ENCODE results near the gene LRRFIP1. TPM values are rescaled to one million over a fixed set of nuclear protein-coding genes. Genes with fewer than 3 reads are reported as not detected.

LRRFIP1 gene
- total and polyA plus RNA-seq, 2 donors (not counting 1 experiment from before 2014, with no cell fraction given) = 42.0 to 139 TPM

GRCh38 chr2:237639052-237639835 lies 11.9 kb downstream of the LRRFIP1 start:
- intact Hi-C loops (cut with micrococcal nuclease) = no loop called here
- peaks cover 0 to 3% (median 0%) of the 10 kb centered on the region in 3 donors for H3K9me3 ChIP-seq (ENCODE audit: control extremely low read depth in 1 of 3, control insufficient read depth in 2 of 3, insufficient read depth in 1 of 3, low read length in 2 of 3)
- Mint-ChIP-seq H3K27ac (no peak overlapping the region), H3K9me3 (ENCODE audit: insufficient read depth) (peaks cover 7% of the 10 kb centered on the region), H3K4me3 (no peak overlapping the region), H3K4me1 (no peaks in the 10 kb centered on the region), H3K27me3 (peaks cover 30% of the 10 kb centered on the region)
- no peaks in the 10 kb centered on the region for H3K36me3 ChIP-seq (replicated peaks in 1 of 2; ENCODE audit: control extremely low read depth in 1 of 2, control insufficient read depth in 1 of 2, extremely low read depth in 1 of 2, insufficient read depth in 2 of 2, low read length in 1 of 2)
- H3K79me2 ChIP-seq (ENCODE audit: control insufficient read depth, insufficient read depth, low read length) = no peaks in the 10 kb centered on the region
- H3K4me1 ChIP-seq (ENCODE audit: control insufficient read depth in 2 of 2, insufficient read depth in 2 of 2, low read length in 2 of 2) = no peaks in the 10 kb centered on the region
- H3K4me3 ChIP-seq (ENCODE audit: control extremely low read depth in 1 of 5, extremely low read depth in 1 of 5, insufficient read depth in 1 of 5, low read depth in 2 of 5, low read length in 4 of 5) = no peak overlapping the region
- no peak overlapping the region for H3K27ac ChIP-seq (ENCODE audit: low read length in 2 of 2)
- ATAC-seq (ENCODE audit: low read depth) (no peak), DNase-seq (no peak)
- WGBS (ENCODE audit: insufficient coverage) = 49% methylated on average over 8 of the region's 11 CpGs
- POLR2A ChIA-PET = no interaction called here
- no peaks in the 10 kb centered on the region for H4K20me1 ChIP-seq (ENCODE audit: control insufficient read depth, insufficient read depth, low read length, poor library complexity, severe bottlenecking)
- H3K4me2 ChIP-seq (replicated peaks; ENCODE audit: low read depth, low read length, poor library complexity, severe bottlenecking) = no peak overlapping the region
- CTCF ChIA-PET = interaction anchor here (1.2 to 1.3 kb wide), 2 partner anchors 11 to 106 kb away, joined by 3 to 4 read pairs; no protein-coding TSS in a partner anchor
- H2AFZ ChIP-seq (ENCODE audit: insufficient read depth, low read depth, low read length, poor library complexity, severe bottlenecking) = no peak overlapping the region
- no peak overlapping the region for H3K9ac ChIP-seq (ENCODE audit: low read length)
- peaks cover 0 to 4% (median 1%) of the 10 kb centered on the region in 4 experiments for H3K27me3 ChIP-seq (replicated peaks in 1 of 4; ENCODE audit: control extremely low read depth in 1 of 4, control insufficient read depth in 3 of 4, insufficient read depth in 4 of 4, low read length in 3 of 4)
- TF ChIP-seq, protein P1, sequence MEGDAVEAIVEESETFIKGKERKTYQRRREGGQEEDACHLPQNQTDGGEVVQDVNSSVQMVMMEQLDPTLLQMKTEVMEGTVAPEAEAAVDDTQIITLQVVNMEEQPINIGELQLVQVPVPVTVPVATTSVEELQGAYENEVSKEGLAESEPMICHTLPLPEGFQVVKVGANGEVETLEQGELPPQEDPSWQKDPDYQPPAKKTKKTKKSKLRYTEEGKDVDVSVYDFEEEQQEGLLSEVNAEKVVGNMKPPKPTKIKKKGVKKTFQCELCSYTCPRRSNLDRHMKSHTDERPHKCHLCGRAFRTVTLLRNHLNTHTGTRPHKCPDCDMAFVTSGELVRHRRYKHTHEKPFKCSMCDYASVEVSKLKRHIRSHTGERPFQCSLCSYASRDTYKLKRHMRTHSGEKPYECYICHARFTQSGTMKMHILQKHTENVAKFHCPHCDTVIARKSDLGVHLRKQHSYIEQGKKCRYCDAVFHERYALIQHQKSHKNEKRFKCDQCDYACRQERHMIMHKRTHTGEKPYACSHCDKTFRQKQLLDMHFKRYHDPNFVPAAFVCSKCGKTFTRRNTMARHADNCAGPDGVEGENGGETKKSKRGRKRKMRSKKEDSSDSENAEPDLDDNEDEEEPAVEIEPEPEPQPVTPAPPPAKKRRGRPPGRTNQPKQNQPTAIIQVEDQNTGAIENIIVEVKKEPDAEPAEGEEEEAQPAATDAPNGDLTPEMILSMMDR (IDR thresholded peaks at IDR 0.05) = no peak
- TF ChIP-seq EZH2 (IDR thresholded peaks at IDR 0.05; ENCODE audit: borderline replicate concordance, insufficient read depth, low read depth, low read length, poor library complexity, severe bottlenecking) = no peak

DNA sequence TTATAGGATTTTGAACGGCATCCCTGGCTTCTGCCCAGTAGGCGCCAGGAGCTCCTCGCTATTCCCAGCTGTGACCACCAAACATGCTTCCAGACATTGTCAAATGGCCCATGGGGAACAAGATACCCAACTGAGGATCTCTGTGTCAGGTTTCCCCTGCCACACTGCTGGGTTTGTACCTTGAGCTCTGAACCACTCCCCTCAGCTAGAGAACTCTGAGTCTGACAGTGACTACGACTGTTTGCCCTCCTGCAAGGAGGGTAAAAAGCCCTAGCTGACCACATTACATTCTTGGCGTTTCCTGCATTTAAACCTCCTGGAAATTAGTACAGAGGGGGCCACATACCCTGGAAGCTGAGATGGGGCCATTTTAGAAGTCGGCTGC lies 12.4 kb downstream of the LRRFIP1 start:
- WGBS (ENCODE audit: insufficient coverage) = 94% methylated on average over 4 of the region's 6 CpGs
- intact Hi-C loops (cut with micrococcal nuclease) = no loop called here
- Mint-ChIP-seq H3K27ac (no peak overlapping the region), H3K4me3 (no peak overlapping the region), H3K27me3 (peaks cover 27% of the 10 kb centered on the region), H3K4me1 (no peaks in the 10 kb centered on the region), H3K9me3 (ENCODE audit: insufficient read depth) (peaks cover 2% of the 10 kb centered on the region)
- Histone ChIP-seq H3K9ac (ENCODE audit: low read length) (no peak overlapping the region), H3K27me3 (replicated peaks in 1 of 4; ENCODE audit: control extremely low read depth in 1 of 4, control insufficient read depth in 3 of 4, insufficient read depth in 4 of 4, low read length in 3 of 4) (peaks cover 0 to 2% (median 0%) of the 10 kb centered on the region in 4 experiments), H3K79me2 (ENCODE audit: control insufficient read depth, insufficient read depth, low read length) (no peaks in the 10 kb centered on the region), H3K4me3 (ENCODE audit: control extremely low read depth in 1 of 5, extremely low read depth in 1 of 5, insufficient read depth in 1 of 5, low read depth in 2 of 5, low read length in 4 of 5) (no peak overlapping the region), H3K9me3 (ENCODE audit: control extremely low read depth in 1 of 3, control insufficient read depth in 2 of 3, insufficient read depth in 1 of 3, low read length in 2 of 3) (peaks cover 0 to under 1% (median 0%) of the 10 kb centered on the region in 3 donors), H3K4me2 (replicated peaks; ENCODE audit: low read depth, low read length, poor library complexity, severe bottlenecking) (no peak overlapping the region), H2AFZ (ENCODE audit: insufficient read depth, low read depth, low read length, poor library complexity, severe bottlenecking) (no peak overlapping the region), H3K4me1 (ENCODE audit: control insufficient read depth in 2 of 2, insufficient read depth in 2 of 2, low read length in 2 of 2) (no peaks in the 10 kb centered on the region), H3K27ac (ENCODE audit: low read length in 2 of 2) (no peak overlapping the region), H3K36me3 (replicated peaks in 1 of 2; ENCODE audit: control extremely low read depth in 1 of 2, control insufficient read depth in 1 of 2, extremely low read depth in 1 of 2, insufficient read depth in 2 of 2, low read length in 1 of 2) (no peaks in the 10 kb centered on the region), H4K20me1 (ENCODE audit: control insufficient read depth, insufficient read depth, low read length, poor library complexity, severe bottlenecking) (no peaks in the 10 kb centered on the region)
- TF ChIP-seq, protein P1 (IDR thresholded peaks at IDR 0.05) = no peak
- TF ChIP-seq EZH2 (IDR thresholded peaks at IDR 0.05; ENCODE audit: borderline replicate concordance, insufficient read depth, low read depth, low read length, poor library complexity, severe bottlenecking) = no peak
- DNase-seq = no peak
- no peak for ATAC-seq (ENCODE audit: low read depth)
- CTCF ChIA-PET = no interaction called here
- POLR2A ChIA-PET = no interaction called here
